HG03442 (cell line): ENCODE results near the gene BPIFB4.

Experiments used
- ATAC-seq: cut with Tn5 transposase; IDR thresholded peaks from one replicate; pipeline ENCODE4 v1.9.1; 2021; ENCODE audit warnings: mild to moderate bottlenecking, moderate library complexity; ENCODE audit not compliant: unreplicated experiment

The BPIFB4 gene

GRCh38 chr20:33061658-33062028 is 17.8 kb upstream of the BPIFB4 start:
- ATAC-seq = no peak

DNA sequence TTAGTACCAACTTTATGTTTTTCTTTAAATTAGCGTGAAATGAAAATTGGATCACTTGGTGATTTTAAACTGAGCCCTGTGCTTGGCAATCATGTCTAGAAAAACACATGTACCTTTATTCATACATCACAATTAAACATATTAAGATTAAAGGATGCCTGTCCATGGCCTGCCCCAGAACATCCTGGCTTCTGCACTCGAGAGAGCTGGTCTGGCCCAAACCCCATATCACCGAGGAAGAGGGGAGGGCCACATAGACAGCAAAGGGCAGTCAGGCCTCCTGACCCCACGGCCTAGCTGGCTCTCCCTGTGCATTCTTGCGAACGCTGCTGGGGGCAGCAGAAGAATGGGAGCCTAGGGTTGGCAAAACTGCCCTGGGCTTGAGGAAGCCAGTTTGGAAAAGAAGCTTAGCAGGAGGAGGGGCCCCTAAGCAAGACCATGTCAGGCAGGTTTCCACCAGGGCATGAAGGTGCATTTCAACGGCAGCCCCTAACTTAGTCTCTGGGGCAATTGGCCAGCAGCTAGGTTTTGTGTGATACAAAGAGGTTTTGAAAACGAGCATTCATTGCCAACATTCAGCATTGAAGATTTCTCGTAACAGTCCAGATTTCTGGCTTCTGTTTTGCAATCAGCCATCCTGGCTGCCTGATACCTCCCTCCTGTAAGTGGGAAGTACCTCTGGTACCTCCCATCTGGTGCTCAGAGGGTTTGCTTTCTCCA is 17.2 kb upstream of the BPIFB4 start:
- no peak for ATAC-seq

DNA sequence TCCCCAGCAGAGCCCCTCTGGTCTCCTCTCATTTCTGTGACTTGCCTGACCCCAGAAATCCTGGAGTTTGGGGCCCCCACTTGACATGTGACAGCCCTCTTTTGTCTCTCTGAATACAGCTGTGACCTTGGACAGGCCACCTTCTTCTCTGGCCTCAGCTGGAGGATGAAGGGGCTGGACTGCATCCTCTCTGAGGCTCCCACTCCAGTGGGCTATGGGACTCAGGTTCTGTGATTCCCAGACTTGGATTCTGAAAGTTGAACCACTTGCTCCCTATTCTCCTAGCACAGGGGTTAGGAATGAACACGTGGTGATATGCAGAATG is 16.7 kb upstream of the BPIFB4 start:
- no peak for ATAC-seq

DNA sequence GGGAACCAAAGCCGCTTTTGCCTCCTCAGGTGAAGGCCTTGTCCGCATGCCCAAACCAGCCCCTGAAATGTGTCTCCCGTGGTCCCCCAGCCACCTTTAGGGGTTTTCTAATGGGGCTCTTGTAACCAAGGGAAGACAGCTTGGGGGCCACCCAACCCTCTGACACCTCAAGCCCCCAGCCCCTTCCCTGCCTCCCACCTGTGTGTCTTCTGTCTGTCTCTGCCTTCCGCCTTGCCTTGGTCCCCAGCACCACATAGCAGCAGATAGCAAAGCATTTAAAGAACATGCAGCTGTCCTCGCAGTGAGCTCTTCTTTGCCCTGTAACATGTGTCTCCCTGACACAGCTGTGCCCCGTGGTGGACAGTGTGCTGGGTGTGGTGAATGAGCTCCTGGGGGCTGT is 16.2 kb upstream of the BPIFB4 start:
- no peak for ATAC-seq

- no peak for ATAC-seq
Observed at GRCh38 chr20:33064572-33065287, 14.7 kb upstream of the BPIFB4 start.

DNA sequence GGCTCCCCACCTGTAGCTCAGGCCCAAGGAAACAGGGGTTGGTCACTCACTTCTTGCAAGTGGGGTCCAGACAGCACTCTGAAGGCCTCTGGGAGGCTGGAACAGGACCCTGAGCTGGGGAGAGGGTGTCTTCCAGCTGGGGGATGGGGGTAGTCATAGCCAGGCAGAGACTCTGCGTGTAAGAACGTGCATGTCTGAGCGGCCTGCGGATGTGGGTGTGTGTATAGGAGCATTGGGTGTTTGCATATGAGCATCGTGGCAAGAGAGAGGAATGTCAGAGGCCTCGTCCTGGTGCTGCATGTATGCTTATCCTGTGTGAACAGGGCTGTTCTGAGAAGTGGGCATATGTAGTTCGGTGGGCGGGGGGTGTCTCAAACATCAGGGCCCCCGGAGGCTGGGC is 13.7 kb upstream of the BPIFB4 start:
- no peak for ATAC-seq

DNA sequence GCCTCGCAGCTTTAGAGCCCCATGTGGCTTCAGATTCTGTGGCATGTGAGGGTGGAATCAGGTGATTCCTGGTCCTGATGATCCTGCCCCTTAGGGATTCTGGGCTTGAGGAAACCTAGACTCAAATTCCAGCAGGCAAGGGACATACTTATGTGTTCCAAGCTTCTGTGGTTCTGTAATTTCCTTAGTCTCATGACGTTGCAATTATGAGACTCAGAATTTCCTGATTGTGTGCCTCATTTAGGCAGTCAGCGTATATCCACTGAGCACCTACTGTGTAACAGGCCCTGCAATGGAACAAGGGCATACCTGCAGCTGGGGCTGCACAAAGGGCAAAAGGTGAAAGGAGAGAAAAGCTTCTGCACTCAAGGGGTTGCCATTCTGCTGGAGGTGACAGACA is 11.6 kb upstream of the BPIFB4 start:
- ATAC-seq = no peak

- no peak for ATAC-seq
Observed at GRCh38 chr20:33068251-33068939, 11.0 kb upstream of the BPIFB4 start.

DNA sequence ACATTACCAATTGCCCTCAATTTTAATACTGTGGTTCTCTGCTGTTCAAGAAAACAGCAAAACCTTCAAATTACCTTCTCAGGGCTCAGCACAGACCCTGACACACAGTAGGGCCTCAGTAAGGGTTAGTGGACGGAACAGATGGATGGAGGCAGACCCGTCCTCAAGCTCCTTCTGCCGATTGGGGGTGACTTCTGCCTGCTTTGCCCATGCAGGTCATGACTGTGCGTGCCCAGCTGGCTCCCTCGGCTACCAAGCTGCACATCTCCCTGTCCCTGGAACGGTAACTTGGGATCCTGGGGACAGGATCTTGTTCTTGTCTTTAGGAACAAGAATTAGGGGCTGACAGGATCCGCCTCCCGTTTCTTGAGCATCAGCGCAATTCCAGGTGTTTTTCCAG is 9.8 kb upstream of the BPIFB4 start:
- no peak for ATAC-seq

DNA sequence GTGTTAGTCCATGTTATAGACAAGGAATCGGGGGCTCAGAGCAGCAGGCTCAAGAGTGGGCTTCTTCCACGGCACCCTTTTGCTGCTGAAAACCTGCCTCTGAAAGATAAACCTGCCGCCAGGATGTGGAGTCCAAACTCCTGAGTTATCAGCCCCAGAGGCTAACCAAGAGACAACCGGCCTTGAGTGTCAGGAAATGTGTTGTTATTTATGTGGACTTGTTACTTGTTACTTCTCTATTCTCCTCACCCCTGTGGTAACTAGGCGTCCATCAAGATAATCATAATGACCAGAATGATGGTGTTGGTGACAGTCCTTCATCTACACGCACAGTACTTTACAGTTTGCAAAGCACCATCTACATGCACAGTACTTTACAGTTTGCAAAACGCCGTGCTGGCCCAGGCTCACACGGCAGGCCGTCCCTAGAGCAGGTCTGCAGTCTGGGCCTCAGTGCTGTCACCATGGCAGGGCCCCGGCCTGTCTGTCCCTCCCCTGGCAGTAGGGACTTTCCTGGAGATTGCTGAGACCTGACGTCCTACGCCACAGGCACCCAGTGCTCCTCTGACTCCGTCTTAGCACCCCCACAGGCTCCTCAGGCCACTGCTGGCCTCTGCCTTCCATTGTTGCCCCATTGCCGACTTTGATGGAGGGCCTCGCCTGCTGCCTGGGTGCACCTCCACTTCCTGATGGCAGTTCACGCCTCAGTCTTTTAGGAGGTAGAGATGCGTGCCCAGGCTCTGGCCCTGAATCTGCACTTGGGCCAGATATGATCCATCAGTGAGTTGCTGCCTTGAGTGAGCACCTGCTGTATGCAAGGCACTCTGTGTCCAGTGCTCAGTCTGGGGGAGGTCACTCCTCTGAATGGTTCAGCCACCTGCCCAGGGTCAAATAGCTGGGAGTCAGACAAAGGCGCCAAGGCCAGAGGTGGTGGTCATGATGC is 9.1 kb upstream of the BPIFB4 start:
- ATAC-seq = no peak

GRCh38 chr20:33071198-33071597 is 8.2 kb upstream of the BPIFB4 start:
- ATAC-seq = no peak

GRCh38 chr20:33072362-33072761 is 7.1 kb upstream of the BPIFB4 start:
- ATAC-seq = no peak

GRCh38 chr20:33072813-33073212 is 6.6 kb upstream of the BPIFB4 start:
- no peak for ATAC-seq

GRCh38 chr20:33074675-33075074 is 4.8 kb upstream of the BPIFB4 start:
- no peak for ATAC-seq

- no peak for ATAC-seq
Observed at GRCh38 chr20:33075281-33075680, 4.2 kb upstream of the BPIFB4 start.

DNA sequence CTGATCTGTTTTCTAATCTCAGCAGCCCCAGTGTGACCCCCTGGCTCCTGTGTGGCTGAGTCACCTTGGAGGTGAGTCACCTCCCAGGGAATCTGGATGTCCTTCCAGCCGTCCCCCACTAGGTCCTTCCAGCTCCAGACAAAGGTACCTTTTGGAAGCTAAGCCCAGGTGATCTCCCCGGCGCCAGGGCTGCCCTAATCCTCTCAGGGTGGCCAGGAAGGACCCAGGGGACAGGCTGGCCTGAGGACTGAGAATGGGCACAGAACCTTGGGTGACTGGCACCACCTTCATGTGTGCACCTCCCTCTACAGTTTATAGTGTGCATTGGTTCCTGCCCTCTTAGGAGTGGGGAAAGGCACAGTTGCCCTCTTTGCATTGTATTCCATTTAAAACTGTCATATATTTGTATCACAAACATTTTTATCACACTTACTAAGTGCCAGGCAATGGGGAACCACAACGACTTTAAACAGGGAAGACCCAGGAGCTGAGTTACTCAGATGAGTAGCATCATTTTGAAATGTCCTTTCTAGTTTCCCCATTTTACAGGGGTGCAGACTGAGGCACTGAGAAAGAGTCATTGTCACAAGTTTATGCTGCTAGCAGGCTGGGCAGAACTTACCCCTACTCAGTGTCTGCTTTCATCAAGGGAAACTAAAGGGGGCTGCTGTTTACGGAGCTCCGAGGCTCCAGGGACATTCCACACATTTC is 2.6 kb upstream of the BPIFB4 start:
- no peak for ATAC-seq

GRCh38 chr20:33081411-33082154 is 2.1 kb downstream of the BPIFB4 start:
- ATAC-seq = no peak

DNA sequence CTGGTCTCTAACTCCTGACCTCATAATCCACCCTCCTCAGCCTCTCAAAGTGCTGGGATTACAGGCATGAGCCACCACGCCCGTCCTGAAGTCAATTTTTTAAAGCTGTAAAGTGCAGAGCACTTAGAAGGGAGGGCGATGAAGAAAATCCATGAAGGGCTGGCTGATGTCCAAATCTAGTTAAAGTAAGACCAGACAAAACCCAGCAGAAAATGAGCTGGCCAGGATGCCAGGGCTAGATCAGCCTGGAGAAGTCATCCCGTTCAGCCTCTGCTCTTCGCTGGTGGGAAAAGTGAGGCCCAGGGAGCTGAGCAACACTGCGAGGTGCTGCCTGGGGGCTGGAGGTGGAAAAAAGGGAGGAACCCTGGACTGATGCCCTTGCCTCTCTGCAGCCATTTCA is 3.1 kb downstream of the BPIFB4 start:
- no peak for ATAC-seq

DNA sequence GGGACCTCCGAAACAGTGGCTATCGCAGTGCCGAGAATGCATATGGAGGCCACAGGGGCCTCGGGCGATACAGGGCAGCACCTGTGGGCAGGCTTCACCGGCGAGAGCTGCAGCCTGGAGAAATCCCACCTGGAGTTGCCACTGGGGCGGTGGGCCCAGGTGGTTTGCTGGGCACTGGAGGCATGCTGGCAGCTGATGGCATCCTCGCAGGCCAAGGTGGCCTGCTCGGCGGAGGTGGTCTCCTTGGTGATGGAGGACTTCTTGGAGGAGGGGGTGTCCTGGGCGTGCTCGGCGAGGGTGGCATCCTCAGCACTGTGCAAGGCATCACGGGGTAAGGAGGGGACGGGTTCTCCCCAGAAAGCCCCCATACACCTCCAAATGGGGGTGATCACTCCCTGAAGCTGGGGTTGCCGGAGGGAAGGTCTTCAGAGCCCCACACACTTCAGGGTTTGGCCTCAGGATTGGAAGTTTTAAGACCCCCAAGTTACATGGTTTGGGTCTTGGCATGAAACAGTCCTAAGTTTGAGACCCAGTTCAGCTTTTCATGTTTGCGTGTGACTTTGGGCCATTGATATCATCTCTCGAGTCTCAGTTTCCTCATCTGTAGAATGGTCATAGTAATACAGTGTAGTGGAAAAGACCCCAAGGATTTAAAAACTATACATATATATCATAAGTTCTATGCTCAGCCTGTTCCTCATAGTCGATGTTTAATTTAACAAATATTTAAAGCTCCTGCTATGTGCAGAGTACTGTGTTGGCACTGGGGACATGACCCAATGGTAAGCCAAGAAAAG is 4.3 kb downstream of the BPIFB4 start:
- no peak for ATAC-seq
